T-helper 1 cell treated with Interleukin-12 subunit alpha and Interleukin-12 subunit beta and Interleukin-4 antibody, amounts not matched to agents 30 μg/mL and 1 μg/mL, for 36 hours (primary cell): ENCODE measurements around the gene ARID5B.

Source experiments
- H3K27ac Mint-ChIP-seq: one replicate; pipeline ENCODE4 v1.8.0; 2021; ENCODE audit warnings: mild to moderate bottlenecking, mixed read lengths
- H3K27me3 Mint-ChIP-seq: one replicate; pipeline ENCODE4 v1.8.0; 2021; ENCODE audit warnings: low read depth, mixed read lengths
- H3K36me3 Mint-ChIP-seq: one replicate; pipeline ENCODE4 v1.8.0; 2021; ENCODE audit warnings: low read depth, mixed read lengths
- H3K4me1 Mint-ChIP-seq: one replicate; pipeline ENCODE4 v1.8.0; 2021; ENCODE audit warnings: low read depth, mixed read lengths
- H3K4me3 Mint-ChIP-seq: one replicate; pipeline ENCODE4 v1.8.0; 2021; ENCODE audit warnings: mild to moderate bottlenecking, moderate library complexity, mixed read lengths
- H3K9me3 Mint-ChIP-seq: one replicate; pipeline ENCODE4 v1.8.0; 2021; ENCODE audit warnings: mixed read lengths

ARID5B gene

DNA sequence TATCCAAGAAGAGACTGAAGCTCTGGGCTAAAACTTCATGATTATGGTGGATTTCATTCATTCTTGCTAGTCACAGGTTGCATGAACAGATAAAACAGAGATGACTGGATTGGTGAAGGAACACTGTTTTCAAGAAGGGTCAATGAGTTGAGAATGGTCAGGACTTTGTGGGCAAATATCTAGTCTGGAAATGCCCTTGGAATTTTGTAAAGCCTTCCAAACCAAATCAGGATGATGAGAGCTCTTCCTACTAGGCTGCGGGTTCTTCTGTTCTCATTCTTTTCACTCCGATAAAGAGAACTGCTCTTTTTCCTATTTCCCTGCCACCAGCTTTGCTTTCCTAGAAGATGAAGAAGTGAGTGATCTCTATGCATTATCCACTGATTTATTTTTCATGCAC is 171.4 kb downstream of the ARID5B start:
- H3K36me3 Mint-ChIP-seq: peaks cover 75% of the 10 kb centered on the region

DNA sequence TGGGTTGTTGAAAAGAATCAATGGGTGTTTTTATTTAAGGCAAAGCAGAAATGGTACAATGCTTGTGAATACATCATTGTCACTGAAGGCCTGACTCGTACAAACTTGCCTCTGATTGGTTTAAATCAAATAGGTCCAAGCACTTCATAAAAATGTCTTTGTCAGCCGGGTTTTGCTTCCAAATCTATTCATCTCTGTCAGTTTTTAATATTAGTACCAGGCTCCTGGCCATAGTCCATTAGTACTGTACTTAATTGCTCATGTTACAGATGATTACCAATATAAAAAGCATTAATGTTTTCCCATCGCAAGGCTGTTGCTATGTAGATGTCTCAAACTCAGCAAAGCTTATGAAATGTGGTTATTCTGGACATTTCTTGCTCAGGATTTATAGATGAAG is 171.9 kb downstream of the ARID5B start:
- peak overlapping the region; percentile 38 for H3K27ac Mint-ChIP-seq
- H3K4me3 Mint-ChIP-seq: no peak overlapping the region
- H3K36me3 Mint-ChIP-seq: peaks cover 77% of the 10 kb centered on the region
- no peaks in the 10 kb centered on the region for H3K9me3 Mint-ChIP-seq
- H3K27me3 Mint-ChIP-seq: no peaks in the 10 kb centered on the region
- H3K4me1 Mint-ChIP-seq: peaks cover 64% of the 10 kb centered on the region

More for the DNA sequence above, 171.4 kb downstream of the ARID5B start:
- H3K27ac Mint-ChIP-seq: peak overlapping the region; percentile 38
- no peaks in the 10 kb centered on the region for H3K9me3 Mint-ChIP-seq
- peaks cover 62% of the 10 kb centered on the region for H3K4me1 Mint-ChIP-seq
- no peaks in the 10 kb centered on the region for H3K27me3 Mint-ChIP-seq
- no peak overlapping the region for H3K4me3 Mint-ChIP-seq

- H3K4me3 Mint-ChIP-seq: no peak overlapping the region
- peaks cover 63% of the 10 kb centered on the region for H3K4me1 Mint-ChIP-seq
- H3K27me3 Mint-ChIP-seq: no peaks in the 10 kb centered on the region
- H3K27ac Mint-ChIP-seq: peak overlapping the region; percentile 47
- H3K36me3 Mint-ChIP-seq: peaks cover 76% of the 10 kb centered on the region
- H3K9me3 Mint-ChIP-seq: no peaks in the 10 kb centered on the region
Observed at GRCh38 chr10:62075414-62075813, 173.9 kb downstream of the ARID5B start.

- Mint-ChIP-seq H3K4me1 (peaks cover 67% of the 10 kb centered on the region), H3K36me3 (peaks cover 77% of the 10 kb centered on the region), H3K27ac (peak overlapping the region; percentile 47), H3K9me3 (no peaks in the 10 kb centered on the region), H3K4me3 (no peak overlapping the region), H3K27me3 (no peaks in the 10 kb centered on the region)
Observed at GRCh38 chr10:62075912-62076311, 174.4 kb downstream of the ARID5B start.

DNA sequence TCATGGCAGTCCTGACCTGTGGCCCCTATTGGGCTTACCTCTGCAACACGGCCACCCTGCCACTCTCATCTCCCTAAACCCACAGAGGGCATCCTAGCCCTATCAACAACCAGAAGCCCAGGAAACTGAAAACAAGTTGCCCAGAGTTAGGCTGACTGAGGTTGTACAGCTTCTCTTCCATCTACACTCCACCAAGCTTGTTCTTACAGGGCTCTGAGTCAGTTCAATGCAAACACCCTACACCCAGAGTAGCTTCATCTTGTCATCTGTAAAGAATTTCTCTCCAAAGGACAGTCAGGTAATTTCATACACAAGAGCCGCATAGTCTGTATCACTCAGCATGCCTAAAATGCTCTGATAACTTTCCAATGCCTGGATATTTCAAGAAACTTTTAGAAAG is 175.4 kb downstream of the ARID5B start:
- no peak overlapping the region for H3K4me3 Mint-ChIP-seq
- H3K9me3 Mint-ChIP-seq: no peaks in the 10 kb centered on the region
- H3K4me1 Mint-ChIP-seq: peaks cover 69% of the 10 kb centered on the region
- peaks cover 76% of the 10 kb centered on the region for H3K36me3 Mint-ChIP-seq
- H3K27ac Mint-ChIP-seq: peak overlapping the region; percentile 64
- no peaks in the 10 kb centered on the region for H3K27me3 Mint-ChIP-seq

DNA sequence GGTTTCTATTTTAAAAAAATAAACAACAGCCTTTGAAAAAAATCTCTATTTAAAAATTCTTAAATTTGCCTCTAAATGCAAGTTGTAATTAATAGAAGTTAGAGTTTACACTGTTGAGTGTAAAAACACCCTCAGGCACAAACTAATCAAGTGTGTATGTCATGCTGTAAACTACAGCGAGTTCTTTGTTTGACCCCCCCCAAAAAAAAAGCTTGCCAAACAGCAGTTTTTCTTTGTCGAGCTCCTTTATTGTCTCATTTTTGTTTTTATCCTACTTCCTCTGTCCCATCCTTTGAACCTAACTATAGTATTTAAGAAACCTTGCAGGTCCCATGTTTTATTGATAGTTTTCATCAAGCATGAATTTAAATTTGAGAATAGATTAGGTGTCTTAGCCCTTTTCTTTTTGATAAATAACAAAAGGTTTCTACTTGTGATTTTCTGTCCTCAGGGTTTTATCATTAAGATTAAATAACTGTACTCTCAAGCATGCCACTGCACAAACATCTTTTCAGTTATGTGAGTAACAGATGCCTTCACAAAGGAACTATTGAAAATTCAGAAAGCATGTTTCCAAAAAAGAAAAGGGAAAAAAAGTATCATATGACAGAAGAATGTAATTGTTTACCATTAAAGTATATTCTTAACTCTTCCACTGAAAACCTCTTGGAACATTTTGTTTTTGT is 176.0 kb downstream of the ARID5B start:
- peaks cover 71% of the 10 kb centered on the region for H3K4me1 Mint-ChIP-seq
- no peak overlapping the region for H3K4me3 Mint-ChIP-seq
- H3K9me3 Mint-ChIP-seq: no peaks in the 10 kb centered on the region
- peak overlapping the region; percentile 42 for H3K27ac Mint-ChIP-seq
- peaks cover 71% of the 10 kb centered on the region for H3K36me3 Mint-ChIP-seq
- H3K27me3 Mint-ChIP-seq: no peaks in the 10 kb centered on the region

- Mint-ChIP-seq H3K9me3 (no peaks in the 10 kb centered on the region), H3K4me3 (no peak overlapping the region), H3K4me1 (peaks cover 73% of the 10 kb centered on the region), H3K36me3 (peaks cover 61% of the 10 kb centered on the region), H3K27me3 (no peaks in the 10 kb centered on the region), H3K27ac (peak overlapping the region; percentile 70)
Observed at GRCh38 chr10:62079885-62080559, 178.5 kb downstream of the ARID5B start.

GRCh38 chr10:62080905-62081304 is 179.4 kb downstream of the ARID5B start:
- Mint-ChIP-seq H3K4me1 (peaks cover 72% of the 10 kb centered on the region), H3K9me3 (no peaks in the 10 kb centered on the region), H3K27ac (peak overlapping the region; percentile 84), H3K27me3 (no peaks in the 10 kb centered on the region), H3K4me3 (no peak overlapping the region), H3K36me3 (peaks cover 64% of the 10 kb centered on the region)

DNA sequence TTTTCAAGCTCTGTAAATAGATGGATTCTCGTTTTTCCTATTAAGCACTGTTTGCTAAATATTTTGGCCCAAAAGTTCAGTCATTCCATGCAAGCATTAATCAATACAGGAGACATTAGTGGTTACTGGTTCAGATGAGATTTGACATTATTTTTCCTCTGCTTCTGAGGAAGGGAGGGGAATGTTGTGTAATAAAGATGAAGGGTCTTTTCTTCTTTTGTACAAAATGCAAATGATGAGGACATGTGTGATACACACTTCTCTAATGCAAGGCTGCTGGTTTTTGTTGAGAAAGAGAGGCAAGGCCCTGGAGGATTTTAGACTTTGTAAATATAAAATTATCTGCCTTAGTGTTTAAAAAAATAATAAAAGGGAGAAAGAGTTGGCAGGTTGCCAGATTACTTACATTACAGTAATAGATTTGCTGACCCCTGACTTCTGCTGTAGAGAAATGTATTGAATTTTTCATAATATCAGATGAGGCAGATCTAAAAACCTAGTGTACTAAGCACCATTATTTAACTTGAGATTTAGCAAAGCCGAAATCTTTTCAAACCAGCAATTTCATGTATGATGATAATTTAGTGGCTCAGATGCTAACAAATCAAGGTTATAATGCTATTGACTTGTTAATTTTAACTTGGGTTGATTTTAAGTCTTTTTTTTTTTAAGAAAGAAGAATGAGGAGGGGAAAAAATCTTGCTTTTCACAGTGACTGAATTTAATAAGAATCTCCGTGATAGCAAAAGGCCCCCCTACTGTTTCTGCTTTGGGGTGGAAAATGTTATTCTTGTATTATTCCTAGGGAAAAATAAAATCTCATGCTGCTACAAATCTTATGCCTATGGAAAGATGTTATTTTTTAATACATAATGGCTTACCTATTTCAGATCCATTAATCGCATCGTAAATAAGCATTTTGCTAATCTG is 180.1 kb downstream of the ARID5B start:
- Mint-ChIP-seq H3K9me3 (no peaks in the 10 kb centered on the region), H3K27ac (peak overlapping the region; percentile 84), H3K4me1 (peaks cover 69% of the 10 kb centered on the region), H3K4me3 (peak overlapping the region; percentile 56), H3K27me3 (no peaks in the 10 kb centered on the region), H3K36me3 (peaks cover 63% of the 10 kb centered on the region)

GRCh38 chr10:62082271-62082656 is 180.8 kb downstream of the ARID5B start:
- Mint-ChIP-seq H3K27ac (peak overlapping the region; percentile 84), H3K27me3 (no peaks in the 10 kb centered on the region), H3K9me3 (no peaks in the 10 kb centered on the region), H3K4me1 (peaks cover 64% of the 10 kb centered on the region), H3K4me3 (peak overlapping the region; percentile 56), H3K36me3 (peaks cover 62% of the 10 kb centered on the region)

GRCh38 chr10:62082729-62083411 is 181.4 kb downstream of the ARID5B start:
- no peaks in the 10 kb centered on the region for H3K27me3 Mint-ChIP-seq
- H3K36me3 Mint-ChIP-seq: peaks cover 61% of the 10 kb centered on the region
- H3K27ac Mint-ChIP-seq: peak overlapping the region; percentile 84
- peaks cover 61% of the 10 kb centered on the region for H3K4me1 Mint-ChIP-seq
- no peaks in the 10 kb centered on the region for H3K9me3 Mint-ChIP-seq
- H3K4me3 Mint-ChIP-seq: peak overlapping the region; percentile 56

- Mint-ChIP-seq H3K36me3 (peaks cover 61% of the 10 kb centered on the region), H3K4me1 (peaks cover 63% of the 10 kb centered on the region)
Observed at GRCh38 chr10:62083412-62084267, 182.1 kb downstream of the ARID5B start.

GRCh38 chr10:62084451-62084850 is 183.0 kb downstream of the ARID5B start:
- no peaks in the 10 kb centered on the region for H3K9me3 Mint-ChIP-seq
- H3K36me3 Mint-ChIP-seq: peaks cover 63% of the 10 kb centered on the region
- H3K27me3 Mint-ChIP-seq: no peaks in the 10 kb centered on the region
- no peak overlapping the region for H3K4me3 Mint-ChIP-seq
- H3K27ac Mint-ChIP-seq: peak overlapping the region; percentile 3
- H3K4me1 Mint-ChIP-seq: peaks cover 62% of the 10 kb centered on the region

More at GRCh38 chr10:62083412-62084267, 182.1 kb downstream of the ARID5B start:
- H3K27ac Mint-ChIP-seq: peak overlapping the region; percentile 84
- H3K4me3 Mint-ChIP-seq: peak overlapping the region; percentile 56
- H3K9me3 Mint-ChIP-seq: no peaks in the 10 kb centered on the region
- H3K27me3 Mint-ChIP-seq: no peaks in the 10 kb centered on the region
